Central memory CD8-positive, alpha-beta T cell (primary cell): Measurements from ENCODE around the gene APBA2.

Experiments
- ATAC-seq: fragments of 150-1000 bp; cut with Tn5 transposase; replicated peaks from 2 replicates; pipeline ENCODE4 v1.10.0; 2022; ENCODE audit warnings: mild to moderate bottlenecking, moderate FRiP score, moderate number of reproducible peaks; ENCODE audit not compliant: poor library complexity, severe bottlenecking; ENCODE audit errors: extremely low read depth
- DNase-seq, 2 donors: peaks; one replicate each; pipeline ENCODE4 v3.0.0; 2021; ENCODE audit warnings: low spot score in 2 of 2
- H3K27ac Mint-ChIP-seq: one replicate; pipeline ENCODE4 v1.8.0; 2022; ENCODE audit warnings: low read depth, mild to moderate bottlenecking, moderate library complexity, mixed read lengths
- H3K27me3 Mint-ChIP-seq: one replicate; pipeline ENCODE4 v1.8.0; 2022; ENCODE audit warnings: mixed read lengths
- H3K36me3 Mint-ChIP-seq: one replicate; pipeline ENCODE4 v1.8.0; 2022; ENCODE audit warnings: mild to moderate bottlenecking, moderate library complexity, mixed read lengths; ENCODE audit not compliant: insufficient read depth
- H3K4me1 Mint-ChIP-seq: one replicate; pipeline ENCODE4 v1.8.0; 2022; ENCODE audit warnings: mixed read lengths
- H3K4me3 Mint-ChIP-seq: one replicate; pipeline ENCODE4 v1.8.0; 2022; ENCODE audit warnings: mild to moderate bottlenecking, moderate library complexity, mixed read lengths
- H3K9me3 Mint-ChIP-seq: one replicate; pipeline ENCODE4 v1.8.0; 2022; ENCODE audit warnings: mixed read lengths

APBA2 gene

DNA sequence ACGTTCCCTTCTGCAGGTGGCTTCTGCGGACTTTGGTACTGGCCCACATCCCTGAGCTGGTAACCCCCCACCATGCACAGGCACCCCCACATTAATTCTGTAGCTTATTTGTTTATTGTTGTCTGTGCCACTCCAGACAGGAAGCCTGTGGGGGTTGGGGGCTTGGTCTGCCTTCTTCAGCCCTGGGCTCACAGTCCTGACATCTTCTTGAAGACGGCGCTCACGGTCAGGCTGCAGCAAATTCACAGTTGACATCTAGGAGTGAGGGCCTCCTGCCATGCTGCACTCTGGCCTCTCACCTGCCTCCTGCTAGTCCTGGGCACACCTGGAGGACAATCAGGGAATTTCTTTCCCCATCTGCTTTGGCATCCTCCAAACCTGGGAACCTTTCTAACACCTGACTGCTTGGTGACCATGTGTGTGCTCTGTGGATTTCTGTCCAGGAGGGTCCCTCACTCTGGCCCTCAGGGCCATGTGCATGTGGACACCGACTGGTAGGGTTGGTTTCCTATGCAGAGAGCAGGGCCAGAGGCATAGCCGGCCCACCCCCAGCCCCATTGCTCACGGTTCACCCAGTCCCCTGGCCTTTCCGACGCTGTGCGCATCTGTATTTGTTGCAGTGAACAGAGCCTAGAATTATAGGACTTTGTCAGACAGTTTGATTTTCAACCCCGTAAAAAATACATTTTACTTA lies 68.8 kb downstream of the APBA2 start:
- Mint-ChIP-seq H3K9me3 (no peaks in the 10 kb centered on the region), H3K27me3 (no peaks in the 10 kb centered on the region), H3K27ac (peak overlapping the region; percentile 93), H3K4me1 (peaks cover 76% of the 10 kb centered on the region), H3K4me3 (peak overlapping the region; percentile 62), H3K36me3 (no peaks in the 10 kb centered on the region)
- DNase-seq (no peak), ATAC-seq (no peak)

DNA sequence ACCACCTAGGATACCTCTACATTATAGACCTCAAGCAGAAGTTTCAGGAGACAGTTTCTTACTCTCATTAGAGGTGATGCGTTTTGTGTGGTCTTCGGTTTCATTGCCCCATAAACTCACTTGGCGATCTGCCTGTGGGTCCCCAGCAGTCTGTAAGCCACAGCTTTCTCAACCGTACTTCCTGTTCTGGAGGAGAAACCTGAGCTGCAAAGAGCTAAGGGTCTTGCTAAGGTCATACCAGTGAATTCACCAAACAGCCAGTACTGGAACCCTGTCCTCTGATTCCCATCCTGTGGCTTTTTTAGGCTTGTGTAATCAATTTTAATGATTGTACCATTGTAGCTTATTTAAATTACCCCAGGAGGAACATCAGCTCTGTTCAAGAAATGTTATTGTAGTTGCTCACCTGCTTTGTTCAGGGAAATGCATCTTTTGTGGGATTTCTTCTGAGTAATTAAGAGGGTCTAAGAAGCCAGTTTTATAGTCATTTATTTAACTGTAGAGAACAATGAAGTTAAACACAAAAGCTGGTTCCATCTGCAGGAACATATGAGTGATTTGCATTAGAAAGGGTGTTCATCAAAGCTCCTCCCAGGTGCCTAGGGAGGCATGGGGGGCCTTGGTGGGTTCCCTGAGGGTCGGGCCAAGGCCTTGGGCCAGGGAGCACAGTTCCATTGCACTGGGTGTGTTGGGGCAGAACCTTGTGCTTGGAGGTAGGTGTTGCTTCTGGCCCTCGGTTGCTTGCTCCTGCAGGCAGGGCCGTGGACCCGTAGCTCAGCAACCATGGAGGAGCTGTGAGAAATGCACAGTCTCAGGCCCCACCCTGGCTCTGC lies 69.6 kb downstream of the APBA2 start:
- Mint-ChIP-seq H3K9me3 (no peaks in the 10 kb centered on the region), H3K4me3 (peak overlapping the region; percentile 62), H3K4me1 (peaks cover 70% of the 10 kb centered on the region), H3K27ac (peak overlapping the region; percentile 93), H3K36me3 (no peaks in the 10 kb centered on the region), H3K27me3 (no peaks in the 10 kb centered on the region)
- ATAC-seq = peak; percentile 75
- DNase-seq = no peak

DNA sequence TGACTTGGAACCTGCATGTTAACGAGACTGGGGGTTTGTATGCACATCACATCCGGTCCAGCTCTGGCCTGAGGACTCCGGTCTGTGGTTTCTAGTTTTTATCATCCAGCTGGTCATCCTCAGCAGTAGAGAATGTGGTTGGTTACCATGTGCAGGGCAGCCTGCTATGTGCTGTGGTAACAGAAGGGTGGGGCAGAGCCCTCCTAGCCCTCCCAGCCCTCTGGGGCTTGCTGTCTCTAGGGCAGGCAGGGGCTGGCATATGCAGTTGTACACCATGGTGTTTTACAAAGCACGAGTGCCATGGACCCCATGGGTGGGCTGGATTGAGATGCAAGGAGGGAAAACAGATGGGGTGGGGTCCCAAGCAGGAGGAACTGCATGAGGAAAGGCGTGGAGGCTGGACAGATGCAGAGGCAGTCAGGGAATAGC lies 70.2 kb downstream of the APBA2 start:
- Mint-ChIP-seq H3K27me3 (no peaks in the 10 kb centered on the region), H3K36me3 (no peaks in the 10 kb centered on the region), H3K4me3 (peak overlapping the region; percentile 62), H3K9me3 (no peaks in the 10 kb centered on the region), H3K4me1 (peaks cover 70% of the 10 kb centered on the region), H3K27ac (peak overlapping the region; percentile 93)
- DNase-seq (no peak), ATAC-seq (no peak)

DNA sequence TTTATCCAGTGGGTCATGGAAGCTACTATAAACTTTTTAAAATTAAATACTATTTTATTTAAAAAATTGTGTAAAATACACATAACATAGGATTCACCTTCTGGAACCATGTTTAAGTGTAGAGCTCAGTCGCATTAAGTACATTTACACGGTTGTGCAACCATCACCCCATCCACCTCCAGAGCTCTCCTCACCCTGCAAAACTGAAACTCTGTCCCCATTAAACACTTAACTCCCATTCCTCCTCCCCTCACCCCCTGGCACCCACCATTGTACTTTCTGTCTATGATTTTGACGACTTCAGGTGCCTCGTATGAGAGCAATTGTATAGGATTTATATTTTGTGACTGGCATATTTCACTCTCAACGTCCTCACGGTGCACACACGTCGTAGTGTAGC lies 70.7 kb downstream of the APBA2 start:
- Mint-ChIP-seq H3K4me3 (peak overlapping the region; percentile 62), H3K27me3 (no peaks in the 10 kb centered on the region), H3K4me1 (peaks cover 70% of the 10 kb centered on the region), H3K27ac (no peak overlapping the region), H3K36me3 (no peaks in the 10 kb centered on the region), H3K9me3 (no peaks in the 10 kb centered on the region)
- ATAC-seq (no peak), DNase-seq (no peak)

DNA sequence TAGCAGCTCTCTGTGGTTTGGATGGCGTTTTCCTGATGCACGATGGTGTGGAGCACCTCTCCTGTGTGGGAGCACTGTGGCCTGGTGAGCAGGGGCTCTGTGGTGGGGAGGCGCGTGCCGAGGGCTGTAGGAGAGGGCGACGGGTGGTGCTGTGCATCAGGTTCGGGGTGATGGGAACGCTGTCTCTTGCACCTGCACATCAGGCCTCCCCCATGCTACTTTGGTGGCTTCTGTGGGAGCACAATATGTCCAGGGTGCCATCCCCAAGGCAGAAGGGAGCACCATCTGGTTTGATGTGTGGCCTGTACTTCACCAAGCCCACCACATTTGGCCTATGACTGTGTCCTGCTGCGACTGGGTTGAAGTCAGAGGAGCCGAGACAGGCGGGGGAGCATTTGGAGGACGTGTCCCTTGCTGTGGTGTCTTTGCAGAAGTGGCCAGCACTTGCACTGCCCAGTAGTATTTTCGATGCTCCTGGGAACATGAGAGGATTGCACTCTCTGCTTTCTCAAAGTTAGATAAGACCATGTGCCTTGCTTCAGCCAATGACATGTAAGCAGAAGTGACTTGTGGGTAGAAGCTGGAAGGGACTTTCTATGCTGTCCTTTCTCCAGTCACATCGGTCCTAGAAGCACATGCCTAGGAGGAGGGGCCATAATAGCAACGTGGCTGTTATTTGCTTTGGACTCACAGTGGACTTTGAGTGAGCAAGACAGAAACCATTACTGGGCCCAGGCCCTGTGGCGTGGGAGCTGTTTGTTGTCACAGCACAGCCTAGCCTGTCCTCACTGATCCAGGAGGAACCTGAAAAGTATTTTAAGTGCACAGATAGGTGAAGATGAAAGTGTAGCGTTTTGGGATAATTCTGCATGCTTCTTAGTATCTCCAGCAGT lies 72.1 kb downstream of the APBA2 start:
- no peak for ATAC-seq
- H3K27ac Mint-ChIP-seq = no peak overlapping the region
- peaks cover 2% of the 10 kb centered on the region for H3K36me3 Mint-ChIP-seq
- no peak overlapping the region for H3K4me3 Mint-ChIP-seq
- no peaks in the 10 kb centered on the region for H3K27me3 Mint-ChIP-seq
- H3K4me1 Mint-ChIP-seq = peaks cover 63% of the 10 kb centered on the region
- peak in 1 of 2 donors; percentile 9 for DNase-seq
- H3K9me3 Mint-ChIP-seq = no peaks in the 10 kb centered on the region

DNA sequence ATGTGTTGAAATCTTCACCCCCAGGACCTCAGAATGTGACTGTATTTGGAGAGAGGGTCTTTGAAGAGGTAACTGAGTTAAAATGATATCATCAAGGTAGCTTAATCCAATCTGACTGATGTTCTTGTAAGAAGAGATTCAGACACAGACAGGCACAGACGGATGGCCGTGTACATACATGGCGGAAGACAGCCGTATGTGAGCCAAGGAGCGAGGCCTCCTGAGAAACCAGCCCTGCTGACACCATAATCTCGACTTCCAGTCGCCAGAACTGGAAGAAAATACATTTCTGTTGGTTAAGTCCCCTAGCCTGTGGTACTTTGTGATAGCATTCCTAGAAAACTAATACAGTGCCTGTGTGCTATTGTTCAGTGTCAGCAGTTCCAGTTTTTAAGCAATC lies 73.6 kb downstream of the APBA2 start:
- peaks cover 4% of the 10 kb centered on the region for H3K36me3 Mint-ChIP-seq
- no peaks in the 10 kb centered on the region for H3K27me3 Mint-ChIP-seq
- no peaks in the 10 kb centered on the region for H3K9me3 Mint-ChIP-seq
- ATAC-seq = no peak
- H3K4me3 Mint-ChIP-seq = no peak overlapping the region
- H3K4me1 Mint-ChIP-seq = peaks cover 61% of the 10 kb centered on the region
- DNase-seq = no peak
- H3K27ac Mint-ChIP-seq = peak overlapping the region; percentile 89

DNA sequence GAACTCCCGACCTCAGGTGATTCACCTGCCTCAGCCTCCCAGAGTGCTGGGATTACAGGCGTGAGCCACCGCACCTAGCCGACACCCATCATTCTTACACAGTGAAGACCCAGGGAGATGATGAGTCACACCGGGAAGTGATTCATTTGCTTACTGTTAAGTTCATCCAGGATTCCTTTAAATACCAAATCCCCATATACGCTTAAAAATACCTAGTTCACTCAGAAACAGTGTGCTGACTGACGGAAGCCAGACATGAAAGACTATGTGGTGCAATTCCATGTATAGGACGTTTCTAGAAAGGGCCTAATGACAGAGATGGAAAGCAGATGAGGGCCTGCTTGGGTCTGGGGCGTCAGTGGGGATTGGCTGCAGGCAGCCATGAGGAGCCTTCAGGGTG lies 75.2 kb downstream of the APBA2 start:
- H3K27ac Mint-ChIP-seq = no peak overlapping the region
- ATAC-seq = no peak
- no peak for DNase-seq
- no peaks in the 10 kb centered on the region for H3K27me3 Mint-ChIP-seq
- peaks cover 4% of the 10 kb centered on the region for H3K36me3 Mint-ChIP-seq
- peaks cover 45% of the 10 kb centered on the region for H3K4me1 Mint-ChIP-seq
- H3K9me3 Mint-ChIP-seq = no peaks in the 10 kb centered on the region
- no peak overlapping the region for H3K4me3 Mint-ChIP-seq

DNA sequence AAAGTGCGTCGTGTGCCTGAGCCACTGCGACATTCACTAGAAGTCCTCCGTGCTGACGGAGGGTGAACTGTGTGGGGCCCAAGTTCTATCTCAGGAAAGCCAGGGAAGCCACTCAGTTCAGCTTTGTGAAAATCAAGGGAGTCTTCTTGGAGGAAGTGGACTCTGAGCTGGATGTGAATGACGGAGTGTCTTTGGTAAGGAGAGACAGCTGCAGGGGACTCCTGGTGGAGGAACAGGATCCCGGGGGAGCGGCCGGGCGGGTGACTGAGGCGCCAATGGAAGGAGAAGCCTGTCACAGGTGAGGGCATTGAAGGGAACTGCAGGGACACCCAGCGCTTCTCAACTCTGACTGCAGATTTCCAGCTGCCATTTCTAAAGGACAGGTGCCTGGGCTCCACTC lies 75.6 kb downstream of the APBA2 start:
- Mint-ChIP-seq H3K4me1 (peaks cover 41% of the 10 kb centered on the region), H3K4me3 (no peak overlapping the region), H3K36me3 (peaks cover 4% of the 10 kb centered on the region), H3K27me3 (no peaks in the 10 kb centered on the region), H3K27ac (no peak overlapping the region), H3K9me3 (no peaks in the 10 kb centered on the region)
- no peak for DNase-seq
- ATAC-seq = no peak

DNA sequence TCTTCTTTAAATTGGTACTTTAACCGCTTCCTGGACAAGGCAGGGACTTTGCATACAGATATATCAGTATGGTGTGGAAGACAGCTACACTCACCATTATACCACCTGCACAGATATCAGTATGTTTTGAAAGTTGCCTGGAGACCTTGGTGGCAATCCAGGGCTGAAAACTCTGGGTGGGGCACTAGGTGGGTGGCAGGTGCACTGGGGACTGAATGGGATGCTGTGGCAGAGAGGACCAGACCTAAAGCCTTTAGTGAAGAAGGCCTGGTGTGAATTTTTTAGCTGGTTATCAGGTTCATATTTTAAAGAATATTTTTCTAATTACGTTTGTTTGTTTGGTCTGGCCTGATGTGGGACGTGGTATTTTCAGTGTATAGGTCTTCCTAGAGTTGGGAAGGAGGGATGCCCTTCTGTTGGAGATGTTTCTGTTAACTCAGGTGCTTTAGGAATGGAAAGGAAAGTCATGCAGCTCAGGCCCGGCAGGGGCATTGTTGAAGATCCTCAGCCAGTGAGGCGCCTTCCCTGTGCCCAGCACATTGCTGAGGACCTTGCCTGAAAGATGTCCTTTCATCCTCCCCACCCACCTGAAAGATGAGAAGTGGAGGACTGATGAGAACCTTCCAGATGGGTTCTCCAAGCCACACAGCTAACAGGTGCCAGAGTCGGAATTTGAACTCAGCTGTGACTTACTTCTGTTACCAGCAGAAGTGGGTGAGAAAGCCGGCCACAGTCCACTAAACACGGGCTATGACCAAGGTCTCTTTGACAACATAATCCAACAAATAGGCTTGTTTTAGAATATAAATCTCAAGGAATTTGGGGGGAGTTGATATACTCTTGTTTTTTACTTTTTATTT lies 77.3 kb downstream of the APBA2 start:
- Mint-ChIP-seq H3K27ac (peak overlapping the region; percentile 71), H3K36me3 (peaks cover 6% of the 10 kb centered on the region), H3K4me3 (no peak overlapping the region), H3K4me1 (peaks cover 24% of the 10 kb centered on the region), H3K9me3 (no peaks in the 10 kb centered on the region), H3K27me3 (no peaks in the 10 kb centered on the region)
- no peak for DNase-seq
- ATAC-seq = no peak

DNA sequence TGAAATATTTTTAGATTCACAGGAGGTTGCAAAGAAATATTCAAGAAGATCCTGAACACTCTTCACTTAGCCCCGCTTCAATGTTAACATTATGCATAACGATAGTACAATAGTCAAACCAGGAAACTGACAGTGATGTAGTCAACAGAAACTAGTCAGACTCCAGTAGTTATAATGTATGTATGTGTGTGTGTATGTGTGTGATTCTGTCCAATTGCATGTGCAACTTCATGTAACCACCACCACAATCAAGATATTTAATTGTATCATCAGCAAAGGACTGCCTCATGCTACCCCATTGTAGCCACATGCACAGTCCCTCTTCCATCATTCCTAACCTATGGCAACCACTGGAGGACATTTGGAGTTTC lies 77.9 kb downstream of the APBA2 start:
- Mint-ChIP-seq H3K9me3 (no peaks in the 10 kb centered on the region), H3K36me3 (peaks cover 6% of the 10 kb centered on the region), H3K27me3 (no peaks in the 10 kb centered on the region), H3K4me1 (peaks cover 26% of the 10 kb centered on the region), H3K4me3 (no peak overlapping the region), H3K27ac (no peak overlapping the region)
- no peak for DNase-seq
- ATAC-seq = no peak

DNA sequence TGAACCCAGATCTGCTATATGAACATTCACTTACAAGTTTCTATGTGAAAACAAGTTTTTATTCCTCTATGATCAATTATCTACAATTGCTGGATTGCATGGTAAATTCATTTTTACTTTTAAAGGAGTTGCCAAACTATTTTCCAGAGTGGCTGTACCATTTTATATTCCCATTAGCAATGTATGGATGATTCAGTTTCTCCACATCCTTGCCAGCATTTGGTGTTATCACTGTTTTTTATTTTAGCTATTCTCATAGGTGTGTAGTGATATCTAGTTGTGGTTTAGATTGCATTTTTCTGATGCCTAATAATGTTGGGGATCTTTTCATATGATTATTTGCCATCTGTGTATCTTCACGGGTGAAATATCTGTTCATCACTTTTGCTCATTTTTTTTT lies 78.3 kb downstream of the APBA2 start:
- no peak overlapping the region for H3K4me3 Mint-ChIP-seq
- H3K4me1 Mint-ChIP-seq = peaks cover 23% of the 10 kb centered on the region
- H3K27me3 Mint-ChIP-seq = no peaks in the 10 kb centered on the region
- ATAC-seq = no peak
- no peak for DNase-seq
- peaks cover 8% of the 10 kb centered on the region for H3K36me3 Mint-ChIP-seq
- no peaks in the 10 kb centered on the region for H3K9me3 Mint-ChIP-seq
- no peak overlapping the region for H3K27ac Mint-ChIP-seq

DNA sequence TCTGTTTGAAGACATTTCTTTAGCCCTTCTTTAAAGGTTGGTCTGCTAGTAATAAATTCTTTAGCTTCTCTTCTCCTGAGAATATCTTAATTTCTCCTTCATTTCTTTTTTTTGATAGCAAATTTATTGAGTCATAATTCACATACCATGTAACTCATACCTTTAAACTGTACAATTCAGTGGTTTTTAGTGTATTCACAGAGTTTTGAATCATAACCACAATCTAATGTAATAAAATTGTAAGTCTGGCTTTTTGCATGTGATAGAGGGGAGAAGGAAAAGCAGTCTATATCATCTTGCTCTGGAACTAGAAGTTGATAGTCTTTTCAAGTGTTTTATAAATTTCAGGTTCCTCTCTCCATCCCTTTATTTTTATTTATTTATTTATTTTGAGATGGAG lies 81.3 kb downstream of the APBA2 start:
- ATAC-seq (no peak), DNase-seq (no peak)
- Mint-ChIP-seq H3K27me3 (no peaks in the 10 kb centered on the region), H3K27ac (no peak overlapping the region), H3K36me3 (peaks cover 5% of the 10 kb centered on the region), H3K4me1 (peaks cover 21% of the 10 kb centered on the region), H3K9me3 (no peaks in the 10 kb centered on the region), H3K4me3 (no peak overlapping the region)
